Renal cortex interstitium (tissue), 11 donors: Measurements from ENCODE around the gene ZNF774. TPM values are rescaled to one million over a fixed set of nuclear protein-coding genes. Genes with fewer than 3 reads are reported as not detected.
"Not testable (repeated sequence)": the region's sequence is repeated elsewhere in the genome, so short reads cannot be mapped to it uniquely, and the experiment has no call there.

Experiments
- DNase-seq, 11 donors: peaks; one replicate each; pipeline ENCODE4 v3.0.0-alpha.2; 2013; ENCODE audit warnings: low read depth in 9 of 11, low spot score in 4 of 11; ENCODE audit errors: extremely low read depth in 1 of 11
- polyA plus RNA-seq, 3 donors: library from polyadenylated mRNA; unstranded; fragments of 120-200 nt; gene quantifications; one replicate each; pipeline ENCODE4 v1.2.1, GENCODE V29; 2013; ENCODE audit not compliant: insufficient read length in 3 of 3

ZNF774 gene
- polyA plus RNA-seq, 3 donors: 4.0 to 5.1 (median 4.6) TPM

- no peak for DNase-seq
Observed at GRCh38 chr15:90408657-90409056, 56.6 kb downstream of the ZNF774 start.

GRCh38 chr15:90409587-90409986 lies 57.5 kb downstream of the ZNF774 start:
- not testable (repeated sequence) for DNase-seq

- DNase-seq: not testable (repeated sequence)
Observed at GRCh38 chr15:90410316-90410715, 58.2 kb downstream of the ZNF774 start.

- DNase-seq: no peak
Observed at GRCh38 chr15:90411176-90411575, 59.1 kb downstream of the ZNF774 start.

Other genes starting within 250 kb of the ZNF774 start
- gene IDH2, start 249.8 kb upstream of the ZNF774 start, polyA plus RNA-seq: 100 to 1,000 TPM; 175 to 241 (median 184) TPM
- gene SEMA4B, start 151.0 kb upstream of the ZNF774 start, polyA plus RNA-seq: 10 to 100 TPM; 32.0 to 46.5 (median 44.4) TPM
- gene CIB1, start 118.3 kb upstream of the ZNF774 start, polyA plus RNA-seq: 10 to 100 TPM; 49.7 to 57.0 (median 55.4) TPM
- gene GDPGP1, start 118.1 kb upstream of the ZNF774 start, polyA plus RNA-seq: 1 to 10 TPM; 3.5 to 5.3 (median 4.5) TPM
- under 1 TPM in 2 of 3 donors, not detected in 1; 0.20 to 0.80 TPM for gene TTLL13, start 102.7 kb upstream of the ZNF774 start, polyA plus RNA-seq
- 100 to 1,000 TPM; 108 to 123 (median 110) TPM for gene NGRN, start 86.6 kb upstream of the ZNF774 start, polyA plus RNA-seq
- gene IQGAP1, start 36.0 kb downstream of the ZNF774 start, polyA plus RNA-seq: 100 to 1,000 TPM; 150 to 171 (median 154) TPM
- 10 to 100 TPM; 29.1 to 35.4 (median 32.5) TPM for gene CRTC3, start 177.6 kb downstream of the ZNF774 start, polyA plus RNA-seq